DLD1 (cell line): ENCODE measurements around the gene SATB2.

Experiments used
- in situ Hi-C: cut with HindIII; loops from 2 replicates; pipeline ENCODE4 v1.10.0; 2017; ENCODE audit warnings: low sequenced_read_pairs

The SATB2 gene

DNA sequence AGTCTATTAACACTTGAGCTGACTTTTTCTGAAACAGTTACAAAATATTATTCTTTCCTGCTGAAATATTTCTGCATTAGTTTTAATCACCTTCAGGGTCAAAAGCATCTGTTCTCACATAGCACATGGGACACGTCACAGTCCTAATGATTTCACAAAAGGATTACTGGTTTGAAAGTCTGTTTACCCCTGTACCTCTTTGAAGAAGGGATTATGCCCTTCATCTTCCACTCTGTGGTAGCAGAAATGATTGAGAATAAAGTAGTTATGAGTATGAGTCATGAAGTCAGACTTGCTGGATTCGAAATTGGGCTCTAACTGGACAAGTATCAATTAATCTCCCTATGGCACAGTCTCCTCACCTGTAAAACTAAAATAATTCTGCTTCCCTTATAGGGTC is 121.2 kb downstream of the SATB2 start:
- in situ Hi-C loops: no loop called here

DNA sequence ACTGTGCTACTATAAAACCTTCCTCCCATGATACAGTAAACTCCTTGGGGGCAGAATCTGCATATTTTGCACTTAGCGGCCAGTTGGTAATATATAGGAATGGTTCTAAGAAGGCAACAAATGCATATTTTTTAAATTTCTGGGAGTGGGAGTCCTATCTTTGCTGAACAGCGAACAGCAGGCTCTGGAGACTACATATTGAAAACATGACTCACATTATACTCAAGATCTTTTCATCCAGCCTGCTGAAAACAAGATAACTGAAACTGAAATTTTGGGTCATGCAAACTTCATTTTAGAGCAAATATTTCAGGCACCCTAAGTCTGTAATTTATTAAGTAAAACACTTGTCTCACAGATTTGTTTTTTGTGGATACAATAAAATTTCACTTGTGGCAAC is 122.2 kb downstream of the SATB2 start:
- in situ Hi-C loops: no loop called here

DNA sequence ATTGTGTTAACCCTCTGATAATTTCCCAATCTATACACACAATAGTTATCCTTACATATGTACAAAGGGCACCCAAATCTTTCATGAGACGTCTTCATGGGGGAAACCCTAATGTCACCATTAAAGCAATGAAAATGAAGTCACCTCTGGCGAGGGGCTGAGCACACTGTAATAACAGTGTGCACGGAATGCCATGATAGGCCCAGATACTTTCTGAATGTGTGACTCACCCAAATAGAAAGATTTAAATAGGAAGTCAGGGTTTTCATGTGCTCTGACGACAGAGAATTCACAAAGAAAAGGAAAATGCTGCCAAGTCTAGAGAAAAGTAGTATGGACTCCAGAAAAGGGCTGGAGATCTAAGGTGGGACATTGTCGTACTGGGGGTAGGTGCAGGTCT is 128.3 kb downstream of the SATB2 start:
- in situ Hi-C loops: no loop called here

DNA sequence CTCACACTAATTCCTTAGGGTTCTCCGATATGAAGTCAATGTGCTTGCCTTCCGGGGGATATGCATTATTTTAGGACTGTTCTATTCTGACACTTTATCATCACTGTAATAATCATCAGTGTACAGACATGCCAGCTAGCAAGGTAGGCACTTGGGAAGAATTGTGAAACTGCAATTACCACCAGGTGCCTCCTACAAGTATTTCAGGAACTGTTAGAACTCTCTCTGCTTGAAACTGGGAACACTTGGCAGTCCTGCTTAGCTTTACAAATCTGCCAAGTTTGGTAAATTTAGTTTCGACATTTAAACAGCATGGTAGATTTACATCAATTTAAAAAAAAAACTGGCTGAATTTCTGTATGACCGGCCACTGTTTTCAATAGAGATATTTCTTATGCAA is 128.7 kb downstream of the SATB2 start:
- in situ Hi-C loops: no loop called here

DNA sequence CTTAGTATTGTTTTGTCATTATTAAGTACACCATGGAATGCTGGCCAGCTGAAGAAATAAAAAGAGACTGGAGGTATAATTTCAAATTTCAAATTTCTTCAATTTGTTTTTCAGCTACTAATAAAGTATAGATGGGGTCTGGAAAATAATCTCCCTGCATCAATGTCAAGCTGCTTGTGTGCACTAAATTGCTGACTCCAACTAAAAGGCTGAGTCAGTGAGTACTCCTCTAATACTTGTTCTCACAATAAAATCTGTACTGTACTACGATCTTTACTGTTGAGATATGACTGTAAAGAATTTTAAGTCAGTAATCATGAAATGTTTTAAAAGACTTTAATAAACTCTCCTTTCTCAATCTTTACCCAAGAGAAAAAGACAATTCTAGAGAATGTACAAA is 131.9 kb downstream of the SATB2 start:
- in situ Hi-C loops: no loop called here

DNA sequence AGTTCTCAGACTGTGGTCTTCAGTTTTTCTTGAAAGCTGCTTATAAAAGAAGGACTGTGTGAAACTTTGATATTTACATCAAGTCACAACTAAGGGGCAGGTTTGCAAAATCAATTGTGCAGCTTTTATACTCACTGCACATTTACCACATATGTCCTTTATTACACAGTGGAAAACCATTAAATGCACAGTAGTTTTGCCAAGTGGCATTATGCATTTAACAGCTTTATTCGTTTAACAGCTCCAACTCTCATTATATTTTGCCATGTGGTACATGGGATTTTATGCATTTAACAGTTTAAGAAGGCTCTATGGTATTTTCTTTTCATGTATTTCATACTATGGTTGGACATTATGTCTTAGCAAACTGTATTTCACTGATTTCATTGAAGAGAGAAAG is 135.6 kb downstream of the SATB2 start:
- in situ Hi-C loops: no loop called here

DNA sequence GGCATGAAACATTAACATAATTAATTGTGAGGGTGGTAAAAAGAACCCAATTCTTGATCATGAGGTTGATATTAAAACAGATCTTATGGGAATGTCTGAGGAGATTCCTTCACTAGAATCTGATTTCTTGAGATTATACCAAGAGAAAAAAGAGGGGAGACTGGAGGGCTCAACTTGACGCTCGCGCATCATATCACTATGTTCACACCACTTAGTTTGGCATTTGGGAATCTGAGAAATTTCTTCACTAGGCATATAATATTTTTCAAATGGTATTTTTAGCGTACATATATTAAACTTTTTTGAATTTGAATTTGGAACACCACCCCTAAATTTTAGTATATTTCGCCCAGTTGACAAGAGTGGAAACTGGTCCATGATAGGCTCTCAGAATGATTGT is 140.1 kb downstream of the SATB2 start:
- in situ Hi-C loops: no loop called here

DNA sequence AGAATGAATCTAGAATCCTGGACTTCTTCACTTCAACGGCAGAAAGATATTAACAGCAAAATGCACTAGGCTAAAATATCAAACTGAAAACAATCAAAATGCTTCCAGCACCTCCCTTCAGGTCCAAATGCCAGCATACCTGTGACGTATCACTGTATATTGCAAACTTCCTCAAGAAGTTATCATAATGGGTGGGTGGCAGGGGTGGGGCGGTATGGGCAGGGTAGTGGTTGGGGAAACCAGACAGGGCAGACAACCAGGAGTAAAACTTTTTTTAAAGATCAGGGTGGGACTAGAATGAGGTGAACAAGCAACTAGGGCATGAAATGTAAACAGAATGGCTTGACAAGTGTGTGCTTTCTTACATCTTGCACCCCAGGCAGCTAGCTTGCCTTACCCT is 140.9 kb downstream of the SATB2 start:
- in situ Hi-C loops: no loop called here

DNA sequence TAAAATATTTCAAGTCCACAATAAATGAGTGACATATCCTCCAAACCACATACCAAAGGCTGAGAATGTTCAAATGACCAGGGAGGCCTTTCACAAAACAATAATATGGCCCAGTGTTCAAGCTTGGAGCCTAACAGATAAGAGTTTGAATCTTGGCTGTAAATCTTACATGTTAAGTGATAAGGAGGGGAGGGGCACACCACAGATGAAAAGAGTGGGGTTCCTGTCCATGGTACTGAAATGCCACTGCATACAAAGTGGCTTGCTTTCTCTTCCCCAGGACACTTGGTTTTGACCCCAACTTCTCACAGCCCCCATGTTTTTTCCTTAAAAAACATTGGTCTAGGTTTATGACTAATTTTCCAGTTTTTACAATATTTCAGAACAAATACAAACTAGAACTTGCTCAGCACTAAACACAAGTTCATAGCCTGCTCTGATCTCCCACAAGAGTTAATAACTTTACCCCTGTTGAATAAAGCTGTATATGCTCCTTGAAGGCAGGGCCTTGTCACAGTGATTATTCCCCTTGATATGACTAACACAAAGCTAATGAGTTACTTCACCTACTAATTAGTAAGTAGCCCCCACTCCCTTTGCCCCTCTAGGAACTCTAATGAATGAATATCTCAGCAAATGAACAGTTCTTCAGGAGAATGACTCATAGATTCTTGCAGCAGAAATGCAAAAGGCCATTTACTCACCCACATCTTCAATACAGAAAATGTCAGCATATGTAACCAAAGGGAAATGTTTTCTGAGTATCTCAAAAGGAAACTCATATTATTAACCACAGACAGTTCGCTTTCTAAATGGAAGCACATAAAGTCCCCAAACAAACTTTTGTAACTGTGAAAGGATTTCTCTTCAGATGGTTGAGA is 142.2 kb downstream of the SATB2 start:
- in situ Hi-C loops: no loop called here

DNA sequence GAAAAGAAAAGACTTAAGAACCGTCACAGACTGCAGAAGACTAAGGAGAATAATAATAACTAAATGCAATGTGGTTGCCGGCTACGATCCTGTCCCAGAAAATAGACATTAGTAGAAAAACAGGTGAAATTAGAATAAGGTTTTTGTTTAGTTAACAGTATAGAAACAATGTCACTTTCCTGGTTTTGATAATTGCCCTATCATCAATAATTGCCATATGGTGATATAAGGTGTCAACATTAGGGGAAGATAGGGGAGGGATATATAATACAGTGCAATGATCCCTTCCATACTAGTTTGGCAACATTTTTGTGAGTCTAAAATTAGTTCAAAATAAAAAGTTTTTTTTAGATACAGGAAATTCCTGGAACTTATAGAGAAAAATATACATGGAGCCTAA is 144.8 kb downstream of the SATB2 start:
- in situ Hi-C loops: no loop called here

DNA sequence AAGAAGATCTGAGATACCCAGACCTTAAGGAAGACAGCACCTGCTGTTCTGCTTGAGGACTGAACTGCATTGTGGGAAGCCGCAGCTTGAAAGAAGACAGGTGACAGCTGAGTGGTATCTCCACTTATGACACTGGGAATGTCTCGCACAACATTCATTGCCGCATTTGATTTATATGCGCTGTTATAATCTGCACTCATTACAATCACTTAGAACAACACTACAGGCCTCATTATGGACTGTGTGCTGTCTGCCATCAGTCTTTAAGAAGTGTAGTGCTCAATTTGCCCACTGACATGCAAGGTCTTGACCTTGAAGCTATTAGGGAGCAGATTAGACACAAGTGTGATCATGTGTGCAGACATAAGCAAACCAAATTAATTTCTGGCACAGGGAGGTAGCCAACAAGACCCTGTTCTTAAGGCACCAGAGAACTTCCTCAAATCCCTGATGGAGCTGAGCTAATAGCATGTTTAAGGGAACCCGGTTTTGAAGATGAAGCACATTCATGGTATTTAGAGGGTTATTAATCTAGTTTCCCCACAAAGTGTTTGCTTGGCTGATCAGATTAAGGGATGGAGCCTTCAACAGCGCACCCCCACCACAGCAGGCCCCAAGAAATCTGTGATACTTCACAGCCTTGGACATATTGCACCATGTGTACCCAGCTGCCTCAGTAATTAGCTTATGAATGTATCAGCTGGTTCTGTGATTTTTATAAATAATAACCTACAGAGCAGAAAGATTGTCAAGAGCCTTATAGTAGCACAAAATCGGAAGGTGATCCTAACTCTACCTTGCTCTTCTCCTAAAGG is 146.8 kb downstream of the SATB2 start:
- in situ Hi-C loops: no loop called here

DNA sequence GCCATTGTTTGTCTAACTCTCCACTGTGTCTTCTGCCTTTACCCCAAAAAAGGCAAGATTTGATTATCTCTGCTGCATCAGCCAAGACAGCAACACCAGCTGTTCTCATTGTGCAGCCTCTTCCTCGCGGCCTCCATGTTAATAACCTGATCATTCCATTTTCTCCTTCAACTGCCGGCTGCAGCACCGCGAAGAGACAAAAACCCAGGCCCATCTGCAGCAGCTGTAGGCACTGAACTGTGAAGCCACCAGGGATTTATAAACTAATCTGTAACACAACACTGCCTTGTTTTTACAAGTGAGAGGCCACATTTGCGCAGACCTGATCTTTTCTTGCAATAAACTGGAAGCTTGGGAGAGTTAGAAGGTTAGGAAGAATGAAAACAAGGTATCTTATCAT is 147.8 kb downstream of the SATB2 start:
- in situ Hi-C loops: no loop called here

DNA sequence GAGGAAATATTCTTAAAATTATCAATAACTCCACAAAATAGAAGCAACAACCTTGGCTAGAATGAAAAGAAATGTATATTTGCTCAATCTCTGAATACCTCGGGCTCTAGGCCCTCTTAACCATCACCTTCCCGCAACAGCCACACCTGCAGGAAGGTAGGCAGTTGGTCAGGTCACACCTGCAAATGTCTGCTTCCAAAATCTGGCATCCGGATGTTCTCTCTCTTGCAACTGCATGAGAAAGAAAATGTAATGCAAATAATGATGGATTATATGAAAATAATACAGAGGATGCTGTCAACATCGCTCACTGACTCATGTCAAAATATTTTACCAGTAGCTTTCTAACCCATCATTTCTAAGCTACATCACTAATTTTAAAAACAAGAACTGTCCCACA is 148.3 kb downstream of the SATB2 start:
- in situ Hi-C loops: no loop called here

DNA sequence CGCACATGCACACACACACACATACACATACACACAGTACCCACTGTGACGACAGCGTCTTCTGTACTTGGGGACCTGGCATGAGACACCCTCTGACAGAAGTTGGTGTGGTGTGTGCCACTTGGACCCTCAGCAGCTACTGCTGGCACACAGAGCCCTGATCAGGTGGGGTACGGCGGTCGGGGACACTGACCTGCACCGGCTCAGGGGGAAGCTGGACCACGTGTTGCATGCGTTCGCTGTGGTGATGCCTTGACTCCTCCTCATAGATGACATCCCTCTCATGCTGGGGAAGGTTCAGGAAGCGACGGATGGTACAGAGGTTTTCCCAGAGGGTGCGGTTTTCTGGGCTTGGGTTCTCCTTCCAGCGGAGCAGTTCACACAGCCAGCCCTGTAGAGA is 149.2 kb downstream of the SATB2 start:
- in situ Hi-C loops: no loop called here

DNA sequence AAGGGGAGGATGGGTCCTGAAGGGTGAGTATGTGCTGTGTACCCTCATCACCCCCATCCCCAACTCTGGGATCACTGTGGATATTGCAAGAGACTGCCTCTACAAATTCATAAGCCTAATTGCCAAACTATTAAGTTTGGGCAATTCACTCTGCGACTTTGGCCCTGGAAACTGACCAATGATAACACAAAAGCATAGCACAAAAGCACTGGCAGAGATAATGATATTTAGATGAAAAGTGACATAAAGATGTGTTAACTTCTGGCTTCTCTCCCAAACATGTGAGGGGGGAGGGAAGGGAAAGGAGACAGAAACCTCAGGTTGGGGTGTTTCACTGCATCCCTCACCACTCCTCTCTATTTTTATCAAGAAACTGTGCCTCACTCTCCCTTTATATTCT is 150.3 kb downstream of the SATB2 start:
- in situ Hi-C loops: no loop called here

DNA sequence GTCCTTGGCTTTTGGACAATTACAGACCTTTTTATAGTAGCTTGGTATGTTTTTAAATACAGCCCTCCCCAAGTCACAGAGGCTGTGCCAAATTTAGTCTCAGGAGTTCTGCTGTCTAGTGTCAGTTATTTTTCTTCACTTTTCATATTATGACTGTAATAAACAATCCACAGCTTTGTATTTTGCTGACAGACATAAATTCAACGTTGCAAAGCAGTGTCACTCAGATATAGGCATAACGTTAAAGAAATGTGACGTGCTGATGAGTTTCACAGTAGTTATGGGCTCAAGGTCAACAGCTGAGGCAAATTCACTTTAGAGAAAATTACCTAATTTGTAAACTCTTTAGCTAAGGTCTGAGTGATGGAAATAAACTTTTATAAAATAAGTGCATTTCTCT is 151.6 kb downstream of the SATB2 start:
- in situ Hi-C loops: no loop called here

DNA sequence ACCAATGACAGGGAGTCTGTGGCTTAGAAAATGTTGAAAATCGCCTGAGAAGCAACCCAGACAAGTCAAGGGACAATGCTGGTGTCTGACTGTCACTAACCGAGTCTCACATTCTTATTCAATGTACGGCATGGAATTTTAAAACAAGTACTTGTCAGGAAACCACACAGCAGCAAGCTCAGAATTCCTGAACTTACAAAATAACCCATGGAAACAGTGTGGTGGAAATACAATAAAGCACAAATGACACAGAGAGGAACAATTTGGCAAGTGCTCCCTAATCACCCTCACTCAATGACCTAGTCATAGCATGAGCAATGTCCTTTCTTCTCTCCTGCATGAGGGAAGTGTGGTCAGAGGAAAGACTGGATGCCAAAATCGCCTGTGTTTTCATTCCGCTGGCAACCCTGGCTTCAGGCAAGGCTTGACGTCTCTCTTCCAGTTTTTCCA is 154.0 kb downstream of the SATB2 start:
- in situ Hi-C loops: no loop called here

DNA sequence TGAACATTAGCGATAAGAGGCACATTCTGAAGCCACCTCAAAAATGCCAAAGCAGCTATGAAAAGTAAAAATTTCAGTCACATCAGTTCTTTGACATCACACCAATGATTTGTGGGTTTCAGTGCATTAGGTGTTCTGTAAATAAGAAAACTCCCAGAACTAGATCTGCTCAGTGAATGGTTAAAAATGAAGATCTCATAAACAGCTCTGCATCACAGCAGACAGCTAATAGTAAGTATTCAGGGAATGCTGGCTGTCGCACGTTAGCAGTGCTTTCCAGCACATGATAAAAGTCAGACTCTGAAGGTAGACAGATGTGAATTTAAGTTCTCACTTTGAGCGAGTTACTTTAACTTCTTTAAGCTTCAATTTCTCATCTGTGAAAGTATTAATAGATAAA is 154.9 kb downstream of the SATB2 start:
- in situ Hi-C loops: no loop called here

DNA sequence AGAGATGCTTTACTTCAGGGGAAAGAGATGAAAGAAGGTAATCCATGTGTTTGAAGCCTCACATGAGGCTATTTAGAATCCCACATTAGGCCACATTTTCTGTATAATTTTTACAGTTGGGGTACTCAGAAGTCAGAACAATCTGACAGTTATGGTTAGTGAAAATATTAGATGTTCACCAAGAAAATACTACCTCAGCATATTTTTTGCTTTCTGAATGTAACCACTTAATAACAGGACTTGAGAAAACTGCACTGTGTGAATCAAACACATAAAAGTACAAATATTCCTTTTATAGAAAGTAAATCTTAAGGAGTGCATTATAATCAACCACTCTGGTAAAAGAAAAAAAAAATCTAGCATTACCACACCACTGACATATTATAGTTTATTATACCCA is 169.3 kb downstream of the SATB2 start:
- in situ Hi-C loops: no loop called here

DNA sequence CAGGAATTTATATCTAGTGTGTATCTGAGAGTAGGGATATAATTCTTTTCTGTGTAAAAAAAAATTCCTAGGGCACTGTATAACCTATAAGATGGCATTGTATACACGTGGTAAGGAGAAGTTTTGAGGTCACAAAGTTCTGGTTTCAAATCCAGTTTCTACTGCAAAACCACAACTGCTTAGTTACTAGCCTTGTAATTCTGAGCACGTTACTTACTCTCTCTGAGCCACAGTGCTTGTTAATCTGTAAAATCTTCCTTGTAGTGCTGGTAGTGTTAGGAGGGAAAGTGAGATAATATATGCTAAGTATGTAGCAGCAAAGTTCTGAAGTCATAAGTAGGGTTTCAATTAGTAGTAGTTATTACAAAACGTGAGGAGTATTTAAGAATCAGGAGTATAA is 175.4 kb downstream of the SATB2 start:
- in situ Hi-C loops: no loop called here

DNA sequence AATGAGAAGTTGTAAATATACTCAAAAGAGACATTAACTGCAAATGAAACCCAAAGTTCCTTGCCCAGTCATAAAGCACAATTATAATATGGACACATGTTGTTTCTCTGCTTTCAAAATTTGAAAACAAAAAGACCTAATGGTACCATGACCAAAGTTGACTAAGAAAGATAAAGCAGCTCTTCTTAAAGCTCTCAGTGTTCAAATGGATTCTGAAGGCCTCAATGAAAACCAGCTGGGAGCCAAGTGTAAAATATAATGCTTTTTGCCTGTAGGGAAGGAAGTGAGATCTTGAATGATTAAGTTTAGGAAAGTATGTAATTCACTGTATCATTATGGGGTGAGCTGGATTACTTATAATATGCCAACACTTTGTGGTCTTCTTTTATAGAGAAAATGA is 178.6 kb downstream of the SATB2 start:
- in situ Hi-C loops: no loop called here

DNA sequence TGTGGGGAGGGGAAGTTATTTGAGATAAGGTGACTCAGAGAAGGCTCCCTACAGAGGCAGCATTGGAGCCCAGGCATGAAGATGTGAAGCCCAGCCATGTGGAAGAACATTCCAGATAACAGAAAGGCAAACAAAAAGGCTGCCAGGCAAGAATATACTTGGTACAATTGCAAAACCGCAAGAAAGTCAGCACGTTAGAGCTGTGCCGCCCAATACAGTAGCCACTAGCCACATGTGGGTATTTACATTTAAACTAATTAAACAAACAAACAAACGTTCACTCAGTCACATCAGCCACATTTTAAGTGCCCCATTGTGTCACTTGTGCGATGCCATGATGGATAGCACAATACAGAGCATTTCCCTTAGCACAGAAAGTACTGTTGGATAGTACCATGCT is 179.6 kb downstream of the SATB2 start:
- in situ Hi-C loops: no loop called here
